ENCODE results near the gene TPSG1.
A peak's percentile ranks its signal among the peaks of the same experiment; 100 is the strongest.

TPSG1 gene

GRCh38 chr16:1178295-1178910, 46.7 kb downstream of the TPSG1 start:
- no peaks in the 10 kb centered on the region for H3K9me3 ChIP-seq (ENCODE audit: control insufficient read depth, low read length)
- H3K4me1 ChIP-seq (ENCODE audit: control insufficient read depth, insufficient read depth, low read length) = peaks cover 20% of the 10 kb centered on the region
- DNase-seq (ENCODE audit: low read depth) = no peak
- H3K36me3 ChIP-seq (ENCODE audit: control insufficient read depth, insufficient read depth, low read length, severe bottlenecking) = no peaks in the 10 kb centered on the region
- no peak overlapping the region for H3K4me3 ChIP-seq (ENCODE audit: low read length)
- no peaks in the 10 kb centered on the region for H3K27me3 ChIP-seq (replicated peaks; ENCODE audit: control insufficient read depth, insufficient read depth, low read length)
- H3K9ac ChIP-seq (ENCODE audit: low read length) = no peak overlapping the region

DNA sequence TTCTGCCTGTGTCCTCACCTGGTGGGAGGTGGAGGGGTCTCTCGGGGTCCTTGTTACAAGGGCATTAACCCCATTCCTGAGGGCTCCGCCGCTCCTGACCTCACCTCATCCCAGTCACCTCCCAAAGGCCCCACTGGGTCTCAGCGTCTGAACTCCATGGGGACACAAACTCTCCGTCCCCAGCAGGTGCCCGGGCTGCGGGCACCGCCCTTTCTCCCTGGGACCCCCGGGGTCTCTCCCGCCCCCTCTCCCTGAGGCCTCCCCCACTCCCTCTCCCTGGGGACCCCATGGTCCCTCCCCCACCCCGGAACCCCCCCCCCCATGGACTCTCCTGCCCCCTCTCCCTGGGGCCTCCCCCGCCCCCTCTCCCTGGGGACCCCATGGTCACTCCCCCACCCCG, 47.3 kb downstream of the TPSG1 start:
- Histone ChIP-seq H3K4me1 (ENCODE audit: control insufficient read depth, insufficient read depth, low read length) (peaks cover 15% of the 10 kb centered on the region), H3K36me3 (ENCODE audit: control insufficient read depth, insufficient read depth, low read length, severe bottlenecking) (no peaks in the 10 kb centered on the region), H3K9ac (ENCODE audit: low read length) (no peak overlapping the region), H3K27me3 (replicated peaks; ENCODE audit: control insufficient read depth, insufficient read depth, low read length) (no peaks in the 10 kb centered on the region), H3K4me3 (ENCODE audit: low read length) (no peak overlapping the region), H3K9me3 (ENCODE audit: control insufficient read depth, low read length) (no peaks in the 10 kb centered on the region)
- DNase-seq (ENCODE audit: low read depth) = no peak

GRCh38 chr16:1177053-1177452, 48.0 kb downstream of the TPSG1 start:
- DNase-seq (ENCODE audit: low read depth) = no peak
- Histone ChIP-seq H3K9me3 (ENCODE audit: control insufficient read depth, low read length) (no peaks in the 10 kb centered on the region), H3K9ac (ENCODE audit: low read length) (no peak overlapping the region), H3K27me3 (replicated peaks; ENCODE audit: control insufficient read depth, insufficient read depth, low read length) (peaks cover 3% of the 10 kb centered on the region), H3K4me1 (ENCODE audit: control insufficient read depth, insufficient read depth, low read length) (peaks cover 8% of the 10 kb centered on the region), H3K4me3 (ENCODE audit: low read length) (no peak overlapping the region), H3K36me3 (ENCODE audit: control insufficient read depth, insufficient read depth, low read length, severe bottlenecking) (no peaks in the 10 kb centered on the region)

- Histone ChIP-seq H3K9me3 (ENCODE audit: control insufficient read depth, low read length) (no peaks in the 10 kb centered on the region), H3K36me3 (ENCODE audit: control insufficient read depth, insufficient read depth, low read length, severe bottlenecking) (no peaks in the 10 kb centered on the region), H3K4me1 (ENCODE audit: control insufficient read depth, insufficient read depth, low read length) (peaks cover 1% of the 10 kb centered on the region), H3K4me3 (ENCODE audit: low read length) (no peak overlapping the region), H3K9ac (ENCODE audit: low read length) (no peak overlapping the region), H3K27me3 (replicated peaks; ENCODE audit: control insufficient read depth, insufficient read depth, low read length) (peaks cover 6% of the 10 kb centered on the region)
- DNase-seq (ENCODE audit: low read depth) = no peak
Measured at GRCh38 chr16:1176280-1176897, 48.7 kb downstream of the TPSG1 start.

- no peak overlapping the region for H3K4me3 ChIP-seq (ENCODE audit: low read length)
- H3K4me1 ChIP-seq (ENCODE audit: control insufficient read depth, insufficient read depth, low read length) = no peaks in the 10 kb centered on the region
- no peak for DNase-seq (ENCODE audit: low read depth)
- H3K27me3 ChIP-seq (replicated peaks; ENCODE audit: control insufficient read depth, insufficient read depth, low read length) = peaks cover 6% of the 10 kb centered on the region
- no peaks in the 10 kb centered on the region for H3K9me3 ChIP-seq (ENCODE audit: control insufficient read depth, low read length)
- H3K36me3 ChIP-seq (ENCODE audit: control insufficient read depth, insufficient read depth, low read length, severe bottlenecking) = no peaks in the 10 kb centered on the region
- H3K9ac ChIP-seq (ENCODE audit: low read length) = no peak overlapping the region
Measured at GRCh38 chr16:1175566-1176279, 49.3 kb downstream of the TPSG1 start.

DNA sequence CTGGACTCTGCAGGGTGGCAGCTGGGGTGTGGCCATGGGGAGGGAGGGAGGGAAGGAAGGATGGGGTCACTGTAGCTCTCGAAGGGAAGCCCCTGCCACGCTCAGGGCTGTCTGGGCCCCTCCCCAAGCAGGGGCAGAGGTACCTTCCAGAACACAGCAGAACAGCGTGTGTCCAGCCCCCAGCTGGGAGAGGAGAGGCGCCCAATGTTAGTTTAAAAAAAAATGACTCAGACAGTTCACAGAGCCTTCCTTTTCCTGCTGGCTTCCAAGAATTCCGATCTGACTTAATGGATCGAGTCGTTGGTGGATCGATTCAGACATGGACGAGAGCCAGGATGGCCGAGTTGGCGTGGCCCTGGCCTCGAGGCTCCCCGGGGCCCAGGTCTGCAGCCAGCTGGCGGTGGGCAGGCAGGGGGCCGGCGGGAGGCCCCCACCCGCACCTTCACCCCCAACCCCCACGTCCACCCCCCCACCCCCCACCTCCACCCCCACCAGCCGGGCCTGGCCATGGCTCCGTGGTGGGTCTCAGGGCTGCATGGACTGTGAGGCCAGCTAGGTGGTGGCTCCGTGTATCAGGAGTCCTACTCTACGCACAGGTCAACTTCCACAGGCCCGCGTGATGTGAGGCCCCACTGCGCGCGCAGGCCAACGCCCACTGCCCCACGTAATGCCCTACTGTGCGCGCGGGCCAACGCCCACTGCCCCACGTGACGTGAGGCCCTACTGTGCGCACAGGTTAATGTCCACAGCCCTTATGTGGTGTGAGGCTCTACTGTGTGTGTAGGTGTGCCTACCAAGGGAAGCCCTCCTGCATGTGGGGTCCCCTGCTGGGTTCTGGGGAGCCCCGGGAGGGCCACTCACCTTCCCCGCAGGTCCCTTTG, 50.4 kb downstream of the TPSG1 start:
- Histone ChIP-seq H3K36me3 (ENCODE audit: control insufficient read depth, insufficient read depth, low read length, severe bottlenecking) (no peaks in the 10 kb centered on the region), H3K9me3 (ENCODE audit: control insufficient read depth, low read length) (no peaks in the 10 kb centered on the region), H3K4me1 (ENCODE audit: control insufficient read depth, insufficient read depth, low read length) (no peaks in the 10 kb centered on the region), H3K9ac (ENCODE audit: low read length) (no peak overlapping the region), H3K4me3 (ENCODE audit: low read length) (no peak overlapping the region), H3K27me3 (replicated peaks; ENCODE audit: control insufficient read depth, insufficient read depth, low read length) (peaks cover 9% of the 10 kb centered on the region)
- peak; percentile 27 for DNase-seq (ENCODE audit: low read depth)

- H3K9me3 ChIP-seq (ENCODE audit: control insufficient read depth, low read length) = no peaks in the 10 kb centered on the region
- H3K27me3 ChIP-seq (replicated peaks; ENCODE audit: control insufficient read depth, insufficient read depth, low read length) = peaks cover 9% of the 10 kb centered on the region
Measured at GRCh38 chr16:1173788-1174451, 51.1 kb downstream of the TPSG1 start.

DNA sequence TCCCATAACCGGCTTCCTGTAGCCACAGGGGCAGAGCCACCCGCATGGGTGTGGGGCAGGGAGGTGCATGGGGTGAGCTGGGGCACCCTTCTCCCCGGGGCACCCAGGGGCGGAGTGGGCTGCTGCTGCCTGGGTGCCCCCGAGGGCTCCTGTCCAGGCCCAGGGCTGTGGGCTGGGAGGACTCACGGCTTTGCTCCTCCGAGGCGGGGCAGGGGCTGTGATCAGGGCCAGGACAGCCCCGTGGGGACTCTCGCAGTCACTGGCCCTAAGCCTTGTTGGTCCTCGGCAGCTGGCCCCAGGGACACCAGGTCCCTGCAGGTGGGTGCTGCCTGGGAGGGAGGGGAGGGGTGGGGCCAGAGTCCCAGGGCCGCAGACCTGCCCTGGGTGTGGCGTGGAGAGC, 52.4 kb downstream of the TPSG1 start:
- Histone ChIP-seq H3K9me3 (ENCODE audit: control insufficient read depth, low read length) (no peaks in the 10 kb centered on the region), H3K4me1 (ENCODE audit: control insufficient read depth, insufficient read depth, low read length) (no peaks in the 10 kb centered on the region), H3K9ac (ENCODE audit: low read length) (no peak overlapping the region), H3K27me3 (replicated peaks; ENCODE audit: control insufficient read depth, insufficient read depth, low read length) (peaks cover 9% of the 10 kb centered on the region), H3K36me3 (ENCODE audit: control insufficient read depth, insufficient read depth, low read length, severe bottlenecking) (no peaks in the 10 kb centered on the region), H3K4me3 (ENCODE audit: low read length) (no peak overlapping the region)
- no peak for DNase-seq (ENCODE audit: low read depth)

More at GRCh38 chr16:1173788-1174451, 51.1 kb downstream of the TPSG1 start:
- Histone ChIP-seq H3K9ac (ENCODE audit: low read length) (no peak overlapping the region), H3K36me3 (ENCODE audit: control insufficient read depth, insufficient read depth, low read length, severe bottlenecking) (no peaks in the 10 kb centered on the region), H3K4me3 (ENCODE audit: low read length) (no peak overlapping the region), H3K4me1 (ENCODE audit: control insufficient read depth, insufficient read depth, low read length) (no peaks in the 10 kb centered on the region)
- DNase-seq (ENCODE audit: low read depth) = no peak

DNA sequence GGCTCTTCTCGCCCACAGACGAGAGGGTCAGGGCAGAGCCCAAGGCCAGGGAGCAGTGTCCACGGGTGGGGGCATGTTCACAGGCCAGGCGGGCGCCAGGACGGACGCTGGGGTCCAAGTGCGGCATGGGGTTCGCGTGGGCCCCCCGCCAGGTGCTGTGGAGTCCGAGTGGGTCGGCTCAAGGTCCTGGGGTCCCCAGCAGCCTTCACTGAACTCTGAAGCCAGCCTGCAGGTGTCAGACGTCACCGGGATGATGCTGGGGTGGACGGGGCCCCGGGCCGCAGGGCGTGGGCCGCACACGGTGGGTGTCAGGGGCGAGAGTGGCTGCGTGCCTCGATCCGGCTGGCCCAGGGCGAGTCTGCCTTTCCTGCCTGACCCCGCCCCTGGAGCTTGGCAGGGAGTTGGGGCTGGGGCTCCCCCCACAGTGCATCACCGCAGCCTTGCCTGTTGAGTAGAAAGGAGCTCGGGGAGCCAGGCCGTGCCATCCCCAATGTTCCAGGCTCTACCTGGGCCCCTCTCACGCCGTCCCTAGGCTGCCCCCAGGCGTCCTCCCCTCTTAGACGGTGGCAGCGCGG, 53.1 kb downstream of the TPSG1 start:
- Histone ChIP-seq H3K9me3 (ENCODE audit: control insufficient read depth, low read length) (no peaks in the 10 kb centered on the region), H3K4me1 (ENCODE audit: control insufficient read depth, insufficient read depth, low read length) (no peaks in the 10 kb centered on the region)

More for the DNA sequence above, 53.1 kb downstream of the TPSG1 start:
- peaks cover 9% of the 10 kb centered on the region for H3K27me3 ChIP-seq (replicated peaks; ENCODE audit: control insufficient read depth, insufficient read depth, low read length)
- no peak overlapping the region for H3K9ac ChIP-seq (ENCODE audit: low read length)
- H3K4me3 ChIP-seq (ENCODE audit: low read length) = no peak overlapping the region
- H3K36me3 ChIP-seq (ENCODE audit: control insufficient read depth, insufficient read depth, low read length, severe bottlenecking) = no peaks in the 10 kb centered on the region
- DNase-seq (ENCODE audit: low read depth) = no peak

All from adipocyte (in vitro differentiated cells).